ES-I3 (cell line): ENCODE results near the gene E2F6.

Experiments
- H3K36me3 ChIP-seq: 2 replicates; pipeline ENCODE4 v1.6.1; 2013; ENCODE audit warnings: mild to moderate bottlenecking, low read length, control low read depth, moderate library complexity; ENCODE audit not compliant: insufficient read depth
- H3K4me1 ChIP-seq: 2 replicates; pipeline ENCODE4 v1.6.1; 2013; ENCODE audit warnings: mild to moderate bottlenecking, control low read depth, low read length; ENCODE audit not compliant: insufficient read depth
- H3K9ac ChIP-seq: 2 replicates; pipeline ENCODE4 v1.6.1; 2013; ENCODE audit warnings: low read depth, mild to moderate bottlenecking, low read length, moderate library complexity
- H3K9me3 ChIP-seq: 2 replicates; pipeline ENCODE4 v1.6.1; 2013; ENCODE audit warnings: mild to moderate bottlenecking, low read length, moderate library complexity; ENCODE audit not compliant: control insufficient read depth, insufficient read depth

E2F6 gene

GRCh38 chr2:11500702-11501303, 34.8 kb upstream of the E2F6 start:
- H3K36me3 ChIP-seq: no peaks in the 10 kb centered on the region; the same call in 1 of the 2 replicates
- no peaks in the 10 kb centered on the region for H3K9me3 ChIP-seq
- peaks cover 18% of the 10 kb centered on the region for H3K4me1 ChIP-seq
- no peak overlapping the region for H3K9ac ChIP-seq

- no peaks in the 10 kb centered on the region for H3K9me3 ChIP-seq
- H3K4me1 ChIP-seq: peaks cover 18% of the 10 kb centered on the region
- H3K9ac ChIP-seq: no peak overlapping the region
- no peaks in the 10 kb centered on the region; the same call in 1 of the 2 replicates for H3K36me3 ChIP-seq
These were observed 33.3 kb upstream of the E2F6 start for GRCh38 chr2:11499081-11499743.

GRCh38 chr2:11498543-11499034, 32.6 kb upstream of the E2F6 start:
- H3K36me3 ChIP-seq: no peaks in the 10 kb centered on the region; the same call in 1 of the 2 replicates
- no peaks in the 10 kb centered on the region for H3K9me3 ChIP-seq
- H3K9ac ChIP-seq: no peak overlapping the region
- peaks cover 18% of the 10 kb centered on the region for H3K4me1 ChIP-seq

- Histone ChIP-seq H3K4me1 (peaks cover 22% of the 10 kb centered on the region), H3K9ac (no peak overlapping the region), H3K9me3 (no peaks in the 10 kb centered on the region), H3K36me3 (no peaks in the 10 kb centered on the region)
These were observed 30.1 kb upstream of the E2F6 start for GRCh38 chr2:11495844-11496681.

- Histone ChIP-seq H3K9ac (no peak overlapping the region), H3K9me3 (no peaks in the 10 kb centered on the region), H3K36me3 (no peaks in the 10 kb centered on the region), H3K4me1 (peaks cover 14% of the 10 kb centered on the region)
These were observed 28.3 kb upstream of the E2F6 start for GRCh38 chr2:11494310-11494709.

GRCh38 chr2:11493282-11493681, 27.3 kb upstream of the E2F6 start:
- H3K4me1 ChIP-seq: 0 out of 2 replicates have a peak, but pooled peaks cover 4% of the 10 kb centered on the region

GRCh38 chr2:11492720-11493119, 26.8 kb upstream of the E2F6 start:
- H3K36me3 ChIP-seq: no peaks in the 10 kb centered on the region
- no peaks in the 10 kb centered on the region for H3K9me3 ChIP-seq
- H3K4me1 ChIP-seq: 0 out of 2 replicates have a peak, but pooled peaks cover 4% of the 10 kb centered on the region
- H3K9ac ChIP-seq: no peak overlapping the region

More at GRCh38 chr2:11493282-11493681, 27.3 kb upstream of the E2F6 start:
- no peaks in the 10 kb centered on the region for H3K9me3 ChIP-seq
- H3K36me3 ChIP-seq: no peaks in the 10 kb centered on the region
- no peak overlapping the region for H3K9ac ChIP-seq

- no peak overlapping the region for H3K9ac ChIP-seq
- H3K9me3 ChIP-seq: no peaks in the 10 kb centered on the region
- H3K36me3 ChIP-seq: no peaks in the 10 kb centered on the region
- H3K4me1 ChIP-seq: 0 out of 2 replicates have a peak, but pooled peaks cover 4% of the 10 kb centered on the region
These were observed 26.3 kb upstream of the E2F6 start for GRCh38 chr2:11492244-11492643.

- Histone ChIP-seq H3K4me1 (0 out of 2 replicates have a peak, but pooled peaks cover 4% of the 10 kb centered on the region), H3K36me3 (no peaks in the 10 kb centered on the region)
These were observed 25.5 kb upstream of the E2F6 start for GRCh38 chr2:11491348-11491933.

GRCh38 chr2:11490194-11490593, 24.2 kb upstream of the E2F6 start:
- Histone ChIP-seq H3K9me3 (no peaks in the 10 kb centered on the region), H3K36me3 (no peaks in the 10 kb centered on the region), H3K4me1 (0 out of 2 replicates have a peak, but pooled peaks cover 4% of the 10 kb centered on the region), H3K9ac (no peak overlapping the region)

More at GRCh38 chr2:11491348-11491933, 25.5 kb upstream of the E2F6 start:
- Histone ChIP-seq H3K9ac (no peak overlapping the region), H3K9me3 (no peaks in the 10 kb centered on the region)

- 0 out of 2 replicates have a peak, but pooled peaks cover 4% of the 10 kb centered on the region for H3K4me1 ChIP-seq
- no peaks in the 10 kb centered on the region for H3K36me3 ChIP-seq
- no peaks in the 10 kb centered on the region for H3K9me3 ChIP-seq
- H3K9ac ChIP-seq: no peak overlapping the region
These were observed 22.8 kb upstream of the E2F6 start for GRCh38 chr2:11488809-11489208.

GRCh38 chr2:11483806-11484617, 18.1 kb upstream of the E2F6 start:
- H3K9ac ChIP-seq: peak overlapping the region; percentile 84; the same call in 1 of the 2 replicates
- H3K36me3 ChIP-seq: no peaks in the 10 kb centered on the region
- no peaks in the 10 kb centered on the region for H3K9me3 ChIP-seq
- H3K4me1 ChIP-seq: 0 out of 2 replicates have a peak, but pooled peaks cover 3% of the 10 kb centered on the region

GRCh38 chr2:11482473-11483035, 16.6 kb upstream of the E2F6 start:
- Histone ChIP-seq H3K9me3 (no peaks in the 10 kb centered on the region), H3K36me3 (no peaks in the 10 kb centered on the region), H3K4me1 (0 out of 2 replicates have a peak, but pooled peaks cover 3% of the 10 kb centered on the region), H3K9ac (peak overlapping the region; percentile 84)
